HG03571 (cell line): ENCODE results near the gene PDCD6IP.
"Not testable (repeated sequence)": the region's sequence is repeated elsewhere in the genome, so short reads cannot be mapped to it uniquely, and the experiment has no call there.

Source experiments
- ATAC-seq: cut with Tn5 transposase; IDR thresholded peaks from one replicate; pipeline ENCODE4 v1.9.1; 2021; ENCODE audit not compliant: unreplicated experiment

The PDCD6IP gene

DNA sequence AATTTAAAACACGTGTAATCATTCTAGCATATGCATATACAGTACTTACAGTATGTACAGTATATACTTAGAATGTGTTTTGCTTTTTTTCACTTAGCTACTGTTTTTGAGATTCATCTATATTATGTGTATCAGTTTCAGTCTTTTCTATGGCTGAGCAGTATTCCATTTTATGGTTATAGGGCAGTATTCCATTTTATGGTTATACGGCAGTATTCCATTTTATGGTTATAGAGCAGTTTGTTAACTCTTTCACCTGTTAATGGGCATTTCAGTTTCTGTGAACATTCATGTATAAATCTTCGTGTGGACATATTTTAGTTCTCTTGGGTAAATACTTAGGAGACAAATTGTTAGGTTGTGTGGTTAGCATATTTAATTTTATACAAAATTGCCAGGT is 40.9 kb downstream of the PDCD6IP start:
- no peak for ATAC-seq

DNA sequence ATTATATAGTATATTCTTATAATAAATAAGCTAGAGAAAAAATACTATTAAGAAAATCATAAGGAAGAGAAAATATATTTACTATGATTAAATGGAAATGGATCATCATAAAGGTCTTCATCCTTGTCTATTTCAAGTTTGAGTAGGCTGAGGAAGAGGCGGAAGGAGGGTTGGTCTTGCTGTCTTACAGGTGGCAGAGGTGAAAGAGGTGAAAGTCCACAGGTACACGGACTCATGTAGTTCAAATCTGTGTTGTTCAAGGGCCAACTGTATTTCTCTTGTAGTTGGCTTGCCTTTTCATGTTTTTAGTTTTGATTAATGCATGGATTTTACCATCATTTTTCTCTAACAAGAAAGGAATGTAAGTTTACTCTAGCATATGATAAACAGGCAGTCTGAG is 41.7 kb downstream of the PDCD6IP start:
- no peak for ATAC-seq

DNA sequence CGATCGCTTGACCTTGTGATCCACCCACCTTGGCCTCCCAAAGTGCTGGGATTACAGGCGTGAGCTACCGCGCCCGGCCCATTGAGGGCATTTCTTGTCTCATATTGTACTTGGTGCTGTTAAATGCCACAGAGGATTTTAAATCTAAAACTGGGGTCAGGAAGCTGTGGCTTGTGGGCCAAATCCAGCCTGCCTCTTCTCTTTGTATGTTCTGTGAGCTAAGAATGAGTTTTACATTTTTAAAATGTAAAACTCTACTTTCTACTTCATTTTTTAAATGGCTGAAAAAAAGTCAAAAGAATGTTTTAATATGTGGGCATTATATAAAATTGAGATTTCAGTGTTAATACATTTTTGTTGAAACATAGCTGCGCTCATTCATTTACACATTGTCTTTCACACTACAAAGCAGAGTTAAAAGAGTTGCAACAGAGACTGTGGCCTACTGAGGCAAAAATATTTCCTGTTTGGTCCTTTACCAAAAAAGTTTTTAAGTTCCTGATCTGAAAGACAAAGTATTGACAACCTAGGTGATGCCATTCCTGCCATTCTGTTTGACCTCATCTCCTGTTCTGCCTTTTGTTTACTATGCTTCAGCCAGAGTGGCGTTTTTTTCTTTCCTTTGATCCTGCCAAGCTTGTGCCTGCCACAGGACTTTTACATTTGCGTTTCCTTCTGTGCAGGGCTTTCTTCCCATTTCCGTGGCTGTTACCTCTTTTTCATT is 50.4 kb downstream of the PDCD6IP start:
- no peak for ATAC-seq

DNA sequence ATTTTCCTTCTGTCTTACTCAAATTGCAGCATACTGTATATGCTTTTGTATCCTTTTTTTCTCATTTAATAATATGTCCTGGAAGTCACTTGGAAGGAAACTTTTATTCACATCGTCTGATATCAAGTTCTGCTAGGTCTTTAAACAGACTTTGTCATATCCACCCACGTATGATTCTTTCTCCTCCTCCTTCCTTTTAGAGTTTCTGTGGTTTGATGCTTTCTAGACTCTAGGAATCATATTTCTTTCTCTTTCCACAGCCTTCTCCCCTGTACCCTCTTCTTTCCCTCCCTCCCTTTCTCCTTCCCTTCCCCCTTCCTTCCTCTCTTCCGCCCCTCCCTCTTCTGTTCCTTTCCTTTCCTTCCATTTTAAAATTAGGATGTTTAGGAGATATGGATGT is 52.2 kb downstream of the PDCD6IP start:
- not testable (repeated sequence) for ATAC-seq

DNA sequence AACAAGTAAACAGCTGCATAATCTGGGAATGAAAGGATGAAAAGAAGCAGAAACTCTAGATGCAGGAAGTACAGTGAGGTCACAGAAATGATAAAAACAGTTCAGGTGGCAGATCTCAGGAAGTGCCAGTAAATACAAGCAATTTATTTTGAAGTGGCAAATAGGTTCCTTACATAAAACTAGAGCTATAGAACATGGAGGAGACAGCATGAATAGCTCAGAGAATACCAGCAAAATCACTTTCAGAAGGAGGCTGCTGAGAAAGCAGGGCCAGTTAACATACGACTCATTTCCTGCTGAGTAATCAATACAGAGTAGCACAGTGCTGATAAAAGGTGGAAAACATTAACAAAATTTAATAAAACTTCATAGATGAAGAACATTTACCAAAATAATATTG is 57.0 kb downstream of the PDCD6IP start:
- ATAC-seq, result not testable (repeated sequence)

- no peak for ATAC-seq
These were observed 57.6 kb downstream of the PDCD6IP start for GRCh38 chr3:33855884-33856546.

DNA sequence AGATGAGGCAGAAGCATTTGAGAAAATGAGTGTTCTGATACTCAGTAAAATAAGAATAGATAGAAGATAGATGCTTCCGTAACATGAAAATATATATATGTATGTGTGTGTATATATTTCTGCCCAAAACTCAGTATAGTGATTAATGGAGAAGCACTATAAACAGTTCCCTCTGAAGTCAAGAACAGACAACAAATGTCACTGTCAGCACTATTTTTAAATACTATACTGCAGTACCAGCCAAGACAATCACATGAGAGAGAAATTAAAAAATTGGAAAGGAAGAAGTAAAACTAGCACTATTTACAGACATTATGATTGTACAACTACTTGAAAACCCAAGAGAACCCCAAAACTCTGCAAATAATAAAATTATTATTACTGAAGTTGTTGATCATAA is 59.3 kb downstream of the PDCD6IP start:
- ATAC-seq, result not testable (repeated sequence)

- no peak for ATAC-seq
These were observed 59.7 kb downstream of the PDCD6IP start for GRCh38 chr3:33858131-33858530.

GRCh38 chr3:33860373-33861050 is 62.1 kb downstream of the PDCD6IP start:
- ATAC-seq, result no peak

DNA sequence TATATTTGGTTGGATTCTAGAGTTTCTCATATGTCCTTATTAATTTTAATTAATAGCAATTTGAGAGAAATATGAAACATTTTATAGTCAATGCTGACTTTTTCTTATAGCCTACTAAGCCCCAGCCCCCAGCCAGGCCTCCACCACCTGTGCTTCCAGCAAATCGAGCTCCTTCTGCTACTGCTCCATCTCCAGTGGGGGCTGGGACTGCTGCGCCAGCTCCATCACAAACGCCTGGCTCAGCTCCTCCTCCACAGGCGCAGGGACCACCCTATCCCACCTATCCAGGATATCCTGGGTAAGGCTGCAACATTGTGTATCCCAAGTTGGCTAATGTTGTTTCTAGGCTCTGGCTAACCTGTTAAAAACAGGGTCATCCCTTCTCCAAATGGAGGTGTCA is 66.7 kb downstream of the PDCD6IP start:
- ATAC-seq, result no peak

DNA sequence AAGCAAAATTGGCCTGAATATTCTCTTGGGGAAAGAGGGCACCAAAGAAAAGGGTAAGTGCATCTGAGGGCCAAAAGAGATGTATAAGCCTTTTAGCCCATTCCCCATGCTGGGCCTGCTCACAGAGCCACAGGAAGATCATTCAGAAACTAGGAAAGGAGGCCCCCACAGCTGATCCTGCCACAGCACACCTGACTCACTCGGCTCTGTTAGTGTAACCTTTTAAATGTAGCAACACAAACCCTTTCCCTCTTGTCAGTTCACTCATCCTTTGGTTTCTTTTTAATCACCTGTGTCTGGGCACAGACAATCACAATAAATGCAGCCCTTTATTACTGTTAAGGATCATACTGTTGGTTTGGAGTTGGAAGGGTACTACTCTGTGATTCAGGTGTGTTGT is 69.9 kb downstream of the PDCD6IP start:
- no peak for ATAC-seq

DNA sequence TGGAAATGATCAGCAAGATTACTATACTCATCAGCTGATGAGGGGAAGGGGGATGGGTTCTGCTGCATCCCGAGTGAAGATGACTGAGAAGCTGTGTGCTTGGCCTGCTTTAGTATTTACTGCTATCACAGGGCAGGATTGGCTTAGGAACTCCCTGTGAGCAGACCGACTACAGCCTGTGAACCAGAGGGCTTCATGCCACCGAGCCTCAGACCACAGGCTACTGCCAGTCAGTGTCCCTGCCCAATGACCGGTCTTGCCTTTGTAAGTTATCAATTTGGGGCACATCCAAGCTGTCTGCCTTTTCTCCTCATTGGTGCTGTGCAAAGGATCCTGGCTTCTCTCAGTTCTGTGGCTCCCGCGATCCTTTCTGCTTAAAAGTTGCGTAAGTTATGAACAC is 71.5 kb downstream of the PDCD6IP start:
- ATAC-seq, result no peak

GRCh38 chr3:33874815-33875214 is 76.4 kb downstream of the PDCD6IP start:
- ATAC-seq, result no peak

DNA sequence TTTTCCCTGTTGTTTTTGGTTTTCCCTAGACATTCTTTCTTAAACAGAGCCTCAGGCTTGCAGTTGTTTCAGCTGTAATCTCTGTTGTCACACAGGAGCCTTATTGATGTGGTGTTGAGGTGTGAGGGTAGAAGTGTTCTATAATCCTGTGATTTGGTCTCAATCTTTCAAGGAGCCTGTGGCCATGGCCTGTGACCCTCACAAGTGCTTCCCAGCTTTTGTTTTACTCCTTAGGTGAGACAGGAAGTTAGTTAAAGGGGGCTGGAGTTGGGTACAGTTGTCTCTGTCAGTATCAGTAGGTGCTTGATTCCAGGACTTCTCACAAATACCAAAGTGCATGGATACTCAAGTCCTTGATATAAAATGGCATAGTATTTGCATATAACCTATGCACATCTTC is 77.2 kb downstream of the PDCD6IP start:
- ATAC-seq, result no peak

- ATAC-seq, result no peak
These were observed 78.8 kb downstream of the PDCD6IP start for GRCh38 chr3:33877187-33877586.

- ATAC-seq, result no peak
These were observed 81.1 kb downstream of the PDCD6IP start for GRCh38 chr3:33879540-33879939.

GRCh38 chr3:33881156-33882064 is 83.0 kb downstream of the PDCD6IP start:
- no peak for ATAC-seq

- ATAC-seq, result no peak
These were observed 83.9 kb downstream of the PDCD6IP start for GRCh38 chr3:33882296-33882695.

GRCh38 chr3:33883538-33883950 is 85.1 kb downstream of the PDCD6IP start:
- no peak for ATAC-seq

GRCh38 chr3:33883951-33884561 is 85.6 kb downstream of the PDCD6IP start:
- ATAC-seq, result no peak

- ATAC-seq, result no peak
These were observed 86.3 kb downstream of the PDCD6IP start for GRCh38 chr3:33884701-33885100.
